WTC11 (cell line): ENCODE results near the gene CAMK2G. TPM values are rescaled to one million over a fixed set of nuclear protein-coding genes. Genes with fewer than 3 reads are reported as not detected.

ENCODE experiments used
- ATAC-seq: fragments of 200-7000 bp; cut with Tn5 transposase; 2 replicates; pipeline ENCODE4 v1.10.0; 2021; ENCODE audit warnings: mild to moderate bottlenecking, moderate library complexity
- CTCF ChIA-PET: fragments of 300-600 bp; sonication (Branson Sonifier 250); formaldehyde crosslinking; loops from one replicate; lab custom pipeline; 2021; ENCODE audit warnings: antibody characterized with exemption; lab: Charles Lee
- POLR2A ChIA-PET: fragments of 350-600 bp; sonication (Branson Sonifier 250); formaldehyde crosslinking; loops from one replicate; lab custom pipeline; 2021; ENCODE audit warnings: antibody characterized with exemption; lab: Charles Lee
- DNase-seq: peaks from one replicate; pipeline ENCODE4 v3.0.0; 2021; ENCODE audit warnings: low spot score
- H3K27ac Mint-ChIP-seq: 2 replicates; pipeline ENCODE4 v1.8.0; 2021; ENCODE audit warnings: mixed read lengths
- H3K27me3 Mint-ChIP-seq: 2 replicates; pipeline ENCODE4 v1.8.0; 2021; ENCODE audit warnings: low read depth, mild to moderate bottlenecking, moderate library complexity, mixed read lengths
- H3K36me3 Mint-ChIP-seq: 2 replicates; pipeline ENCODE4 v1.8.0; 2021; ENCODE audit warnings: mixed read lengths
- H3K4me1 Mint-ChIP-seq: 2 replicates; pipeline ENCODE4 v1.8.0; 2022; ENCODE audit warnings: mixed read lengths
- H3K4me3 Mint-ChIP-seq: 2 replicates; pipeline ENCODE4 v1.8.0; 2021; ENCODE audit warnings: mild to moderate bottlenecking, moderate library complexity, mixed read lengths
- H3K9me3 Mint-ChIP-seq: 2 replicates; pipeline ENCODE4 v1.8.0; 2021; ENCODE audit warnings: mixed read lengths
- FOXK1 ChIP-seq: sonication (generic); formaldehyde crosslinking; IDR thresholded peaks from 2 replicates; pipeline ENCODE4 v1.8.0; 2022; ENCODE audit warnings: mild to moderate bottlenecking, moderate library complexity, missing genetic modification reagents
- FOXP1 ChIP-seq: sonication (generic); formaldehyde crosslinking; IDR thresholded peaks from 2 replicates; pipeline ENCODE4 v1.8.0; 2022; ENCODE audit warnings: missing genetic modification reagents, mild to moderate bottlenecking, moderate library complexity, borderline replicate concordance
- GABPB1 ChIP-seq: sonication (generic); formaldehyde crosslinking; IDR thresholded peaks from 2 replicates; pipeline ENCODE4 v1.8.1; 2023; ENCODE audit warnings: mild to moderate bottlenecking, missing genetic modification reagents
- HMGA2 ChIP-seq: fragments of 250-450 bp; sonication (Bioruptor Pico); IDR thresholded peaks from 2 replicates; pipeline ENCODE4 v1.4.0; 2021; ENCODE audit warnings: mild to moderate bottlenecking, moderate library complexity
- NR1H2 ChIP-seq: sonication (generic); formaldehyde crosslinking; IDR thresholded peaks from 2 replicates; pipeline ENCODE4 v1.9.0; 2021; ENCODE audit warnings: mild to moderate bottlenecking, moderate library complexity, missing genetic modification reagents
- OVOL2 ChIP-seq: fragments of 250-450 bp; sonication (Bioruptor Pico); IDR thresholded peaks from 2 replicates; pipeline ENCODE4 v1.9.0; 2021; ENCODE audit warnings: mild to moderate bottlenecking, borderline replicate concordance
- SMAD3 ChIP-seq: sonication (generic); formaldehyde crosslinking; IDR thresholded peaks from 2 replicates; pipeline ENCODE4 v1.8.0; 2022; ENCODE audit warnings: missing genetic modification reagents, mild to moderate bottlenecking, borderline replicate concordance
- SMAD4 ChIP-seq: sonication (generic); formaldehyde crosslinking; IDR thresholded peaks from 2 replicates; pipeline ENCODE4 v1.8.0; 2022; ENCODE audit warnings: mild to moderate bottlenecking, missing genetic modification reagents
- SOX15 ChIP-seq: fragments of 250-450 bp; sonication (Bioruptor Pico); IDR thresholded peaks from 2 replicates; pipeline ENCODE4 v1.9.0; 2021; ENCODE audit warnings: mild to moderate bottlenecking
- SP1 ChIP-seq: sonication (generic); formaldehyde crosslinking; conservative IDR thresholded peaks from 2 replicates; pipeline ENCODE4 v1.8.1; 2022; ENCODE audit warnings: missing genetic modification reagents
- total RNA-seq: library from RNA; stranded (reverse); gene quantifications from 3 replicates; pipeline ENCODE4 v1.2.3, GENCODE V29; 2021
- TF ChIP-seq, protein P1 (sequence below): fragments of 200-600 bp; IDR thresholded peaks from 2 replicates; pipeline ENCODE4 v1.8.0; 2022; ENCODE audit warnings: antibody characterized with exemption
- TF ChIP-seq, protein P2 (sequence below): sonication (generic); formaldehyde crosslinking; IDR thresholded peaks from 2 replicates; pipeline ENCODE4 v1.8.0; 2023; ENCODE audit warnings: missing genetic modification reagents
- TF ChIP-seq, protein P3 (sequence below): sonication (generic); formaldehyde crosslinking; IDR thresholded peaks from 2 replicates; pipeline ENCODE4 v1.8.1; 2023; ENCODE audit warnings: mild to moderate bottlenecking, missing genetic modification reagents, moderate library complexity
- TF ChIP-seq, protein P4 (sequence below): sonication (generic); formaldehyde crosslinking; IDR thresholded peaks from 2 replicates; pipeline ENCODE4 v1.8.1; 2023; ENCODE audit warnings: mild to moderate bottlenecking, moderate library complexity, missing genetic modification reagents
- TF ChIP-seq, protein P5 (sequence below): sonication (generic); formaldehyde crosslinking; IDR thresholded peaks from 2 replicates; pipeline ENCODE4 v1.8.0; 2022; ENCODE audit warnings: missing genetic modification reagents
- TF ChIP-seq, protein P6 (sequence below): sonication (generic); formaldehyde crosslinking; IDR thresholded peaks from 2 replicates; pipeline ENCODE4 v1.8.1; 2022; ENCODE audit warnings: mild to moderate bottlenecking, missing genetic modification reagents, moderate library complexity, borderline replicate concordance

Gene CAMK2G
- total RNA-seq, 1 experiment from 2014 or later: 34.9 TPM

DNA sequence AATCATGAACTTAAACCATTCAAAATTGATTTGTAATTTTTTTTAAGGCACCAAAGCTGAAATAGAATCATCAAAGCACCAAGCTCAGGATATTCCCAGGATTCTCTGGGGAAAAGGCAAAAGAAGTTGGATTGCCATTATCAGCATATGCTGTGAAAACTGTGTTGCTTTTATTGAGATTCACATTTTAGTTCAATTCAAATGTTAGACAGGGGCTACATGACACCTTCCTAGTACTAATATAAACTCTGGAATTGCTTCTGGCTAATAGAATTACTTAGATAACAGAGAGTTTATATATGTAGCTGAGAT lies 58.7 kb downstream of the CAMK2G start (continued):
- TF ChIP-seq, protein P1, sequence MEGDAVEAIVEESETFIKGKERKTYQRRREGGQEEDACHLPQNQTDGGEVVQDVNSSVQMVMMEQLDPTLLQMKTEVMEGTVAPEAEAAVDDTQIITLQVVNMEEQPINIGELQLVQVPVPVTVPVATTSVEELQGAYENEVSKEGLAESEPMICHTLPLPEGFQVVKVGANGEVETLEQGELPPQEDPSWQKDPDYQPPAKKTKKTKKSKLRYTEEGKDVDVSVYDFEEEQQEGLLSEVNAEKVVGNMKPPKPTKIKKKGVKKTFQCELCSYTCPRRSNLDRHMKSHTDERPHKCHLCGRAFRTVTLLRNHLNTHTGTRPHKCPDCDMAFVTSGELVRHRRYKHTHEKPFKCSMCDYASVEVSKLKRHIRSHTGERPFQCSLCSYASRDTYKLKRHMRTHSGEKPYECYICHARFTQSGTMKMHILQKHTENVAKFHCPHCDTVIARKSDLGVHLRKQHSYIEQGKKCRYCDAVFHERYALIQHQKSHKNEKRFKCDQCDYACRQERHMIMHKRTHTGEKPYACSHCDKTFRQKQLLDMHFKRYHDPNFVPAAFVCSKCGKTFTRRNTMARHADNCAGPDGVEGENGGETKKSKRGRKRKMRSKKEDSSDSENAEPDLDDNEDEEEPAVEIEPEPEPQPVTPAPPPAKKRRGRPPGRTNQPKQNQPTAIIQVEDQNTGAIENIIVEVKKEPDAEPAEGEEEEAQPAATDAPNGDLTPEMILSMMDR: no peak

DNA sequence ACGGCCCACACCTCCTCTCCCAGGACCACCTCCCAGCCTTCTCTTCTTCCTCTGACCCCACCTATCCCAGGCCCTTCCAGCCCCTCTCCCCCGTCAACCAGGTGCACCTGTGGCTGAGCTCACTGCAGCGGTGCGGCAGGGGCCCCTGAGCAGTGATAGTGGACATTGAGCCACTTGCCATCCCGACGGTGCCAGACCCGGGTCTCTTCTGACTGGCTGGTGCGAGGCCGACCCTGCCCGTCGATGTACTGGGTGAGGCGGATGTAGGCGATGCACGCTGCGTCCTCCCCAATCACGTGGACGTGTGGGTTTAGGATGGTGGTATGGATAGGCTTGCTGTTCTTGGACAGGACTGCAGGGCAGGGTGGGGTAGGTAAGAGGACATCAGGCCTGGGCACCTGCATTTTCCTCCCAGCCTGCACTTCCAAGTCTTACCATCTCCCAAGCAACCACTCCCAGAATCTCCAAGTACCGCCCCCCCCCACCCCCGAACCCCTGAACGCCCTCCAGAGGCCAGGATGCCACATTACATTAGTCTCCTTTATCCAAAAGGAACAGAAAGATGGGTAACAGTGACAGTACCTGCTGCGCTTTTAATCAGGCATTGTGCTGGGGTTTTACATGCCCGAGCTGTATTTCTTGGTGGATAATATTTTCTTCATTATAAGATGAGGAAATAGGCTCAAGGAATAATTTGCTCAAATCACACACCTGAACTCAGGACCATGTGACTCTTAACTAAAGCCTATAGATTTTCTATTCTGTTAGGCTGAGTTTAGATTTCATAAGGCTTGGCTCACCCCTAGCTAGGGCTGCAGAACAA lies 59.2 kb downstream of the CAMK2G start:
- H3K4me3 Mint-ChIP-seq: no peak overlapping the region
- peaks cover 11% of the 10 kb centered on the region; the same call in 1 of the 2 replicates for H3K36me3 Mint-ChIP-seq
- H3K27ac Mint-ChIP-seq: no peak overlapping the region
- H3K9me3 Mint-ChIP-seq: no peaks in the 10 kb centered on the region
- ChIA-PET CTCF (interaction anchor here (0.6 to 4.0 kb wide), 3 partner anchors 11 to 65 kb away, joined by 3 to 15 read pairs (median 4); no protein-coding TSS in a partner anchor), POLR2A (no interaction called here)
- H3K4me1 Mint-ChIP-seq: peaks cover 10% of the 10 kb centered on the region
- no peaks in the 10 kb centered on the region for H3K27me3 Mint-ChIP-seq
- ATAC-seq (no peak), DNase-seq (peak; percentile 42)
- TF ChIP-seq, protein P1: peak; percentile 66
- TF ChIP-seq, protein P2, sequence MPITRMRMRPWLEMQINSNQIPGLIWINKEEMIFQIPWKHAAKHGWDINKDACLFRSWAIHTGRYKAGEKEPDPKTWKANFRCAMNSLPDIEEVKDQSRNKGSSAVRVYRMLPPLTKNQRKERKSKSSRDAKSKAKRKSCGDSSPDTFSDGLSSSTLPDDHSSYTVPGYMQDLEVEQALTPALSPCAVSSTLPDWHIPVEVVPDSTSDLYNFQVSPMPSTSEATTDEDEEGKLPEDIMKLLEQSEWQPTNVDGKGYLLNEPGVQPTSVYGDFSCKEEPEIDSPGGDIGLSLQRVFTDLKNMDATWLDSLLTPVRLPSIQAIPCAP: no peak
- TF ChIP-seq FOXK1 (CRISPR knock-in tag) (no peak), SOX15 (CRISPR knock-in tag) (no peak), FOXP1 (CRISPR knock-in tag) (peak; percentile 50; the same call in 1 of the 2 replicates), SMAD3 (no peak)
- TF ChIP-seq, protein P3, sequence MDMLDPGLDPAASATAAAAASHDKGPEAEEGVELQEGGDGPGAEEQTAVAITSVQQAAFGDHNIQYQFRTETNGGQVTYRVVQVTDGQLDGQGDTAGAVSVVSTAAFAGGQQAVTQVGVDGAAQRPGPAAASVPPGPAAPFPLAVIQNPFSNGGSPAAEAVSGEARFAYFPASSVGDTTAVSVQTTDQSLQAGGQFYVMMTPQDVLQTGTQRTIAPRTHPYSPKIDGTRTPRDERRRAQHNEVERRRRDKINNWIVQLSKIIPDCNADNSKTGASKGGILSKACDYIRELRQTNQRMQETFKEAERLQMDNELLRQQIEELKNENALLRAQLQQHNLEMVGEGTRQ (CRISPR knock-in tag): no peak
- TF ChIP-seq, protein P4, sequence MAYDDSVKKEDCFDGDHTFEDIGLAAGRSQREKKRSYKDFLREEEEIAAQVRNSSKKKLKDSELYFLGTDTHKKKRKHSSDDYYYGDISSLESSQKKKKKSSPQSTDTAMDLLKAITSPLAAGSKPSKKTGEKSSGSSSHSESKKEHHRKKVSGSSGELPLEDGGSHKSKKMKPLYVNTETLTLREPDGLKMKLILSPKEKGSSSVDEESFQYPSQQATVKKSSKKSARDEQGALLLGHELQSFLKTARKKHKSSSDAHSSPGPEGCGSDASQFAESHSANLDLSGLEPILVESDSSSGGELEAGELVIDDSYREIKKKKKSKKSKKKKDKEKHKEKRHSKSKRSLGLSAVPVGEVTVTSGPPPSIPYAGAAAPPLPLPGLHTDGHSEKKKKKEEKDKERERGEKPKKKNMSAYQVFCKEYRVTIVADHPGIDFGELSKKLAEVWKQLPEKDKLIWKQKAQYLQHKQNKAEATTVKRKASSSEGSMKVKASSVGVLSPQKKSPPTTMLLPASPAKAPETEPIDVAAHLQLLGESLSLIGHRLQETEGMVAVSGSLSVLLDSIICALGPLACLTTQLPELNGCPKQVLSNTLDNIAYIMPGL (CRISPR knock-in tag): no peak

DNA sequence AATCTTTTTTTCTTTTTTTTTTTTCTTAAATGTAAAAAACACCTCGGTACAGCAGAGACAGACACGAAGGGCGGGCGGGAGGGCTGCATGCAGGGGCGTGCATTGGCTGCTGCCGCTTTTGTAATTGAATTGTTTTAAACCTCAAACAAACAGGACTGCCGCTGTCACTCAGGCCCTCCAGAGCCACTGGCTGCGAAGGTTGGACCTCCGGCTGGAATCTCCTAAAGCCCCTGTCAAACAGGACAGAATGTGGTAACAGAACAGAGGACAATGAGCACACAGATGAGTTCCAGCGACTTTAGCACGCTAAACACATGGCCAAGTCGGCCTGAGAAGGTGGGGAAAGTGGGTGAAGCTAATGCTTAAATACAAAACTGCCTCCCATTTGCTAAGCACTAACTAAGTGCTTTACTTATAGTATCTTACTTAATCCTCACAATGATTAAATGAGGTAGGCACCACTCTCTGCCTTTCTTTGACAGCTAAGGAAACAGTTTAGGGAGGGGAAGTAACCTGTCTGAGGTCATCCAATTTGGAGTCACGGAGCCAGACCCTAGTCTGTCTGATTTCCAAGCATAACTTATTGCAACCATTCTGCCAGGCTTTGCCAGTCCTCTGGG lies 60.0 kb downstream of the CAMK2G start:
- Mint-ChIP-seq H3K4me1 (peaks cover 10% of the 10 kb centered on the region), H3K9me3 (no peaks in the 10 kb centered on the region), H3K27me3 (no peaks in the 10 kb centered on the region), H3K4me3 (no peak overlapping the region), H3K27ac (no peak overlapping the region), H3K36me3 (peaks cover 11% of the 10 kb centered on the region; the same call in 1 of the 2 replicates)
- ATAC-seq (no peak), DNase-seq (no peak)
- POLR2A ChIA-PET: no interaction called here
- CTCF ChIA-PET: interaction anchor here (0.9 to 4.0 kb wide), 2 partner anchors 12 to 65 kb away, joined by 4 to 15 read pairs; no protein-coding TSS in a partner anchor
- TF ChIP-seq, protein P2: no peak
- TF ChIP-seq SP1 (no peak), OVOL2 (no peak), NR1H2 (CRISPR knock-in tag) (no peak), HMGA2 (CRISPR knock-in tag) (no peak), SMAD4 (CRISPR knock-in tag) (no peak), GABPB1 (CRISPR knock-in tag) (no peak)
- TF ChIP-seq, protein P5, sequence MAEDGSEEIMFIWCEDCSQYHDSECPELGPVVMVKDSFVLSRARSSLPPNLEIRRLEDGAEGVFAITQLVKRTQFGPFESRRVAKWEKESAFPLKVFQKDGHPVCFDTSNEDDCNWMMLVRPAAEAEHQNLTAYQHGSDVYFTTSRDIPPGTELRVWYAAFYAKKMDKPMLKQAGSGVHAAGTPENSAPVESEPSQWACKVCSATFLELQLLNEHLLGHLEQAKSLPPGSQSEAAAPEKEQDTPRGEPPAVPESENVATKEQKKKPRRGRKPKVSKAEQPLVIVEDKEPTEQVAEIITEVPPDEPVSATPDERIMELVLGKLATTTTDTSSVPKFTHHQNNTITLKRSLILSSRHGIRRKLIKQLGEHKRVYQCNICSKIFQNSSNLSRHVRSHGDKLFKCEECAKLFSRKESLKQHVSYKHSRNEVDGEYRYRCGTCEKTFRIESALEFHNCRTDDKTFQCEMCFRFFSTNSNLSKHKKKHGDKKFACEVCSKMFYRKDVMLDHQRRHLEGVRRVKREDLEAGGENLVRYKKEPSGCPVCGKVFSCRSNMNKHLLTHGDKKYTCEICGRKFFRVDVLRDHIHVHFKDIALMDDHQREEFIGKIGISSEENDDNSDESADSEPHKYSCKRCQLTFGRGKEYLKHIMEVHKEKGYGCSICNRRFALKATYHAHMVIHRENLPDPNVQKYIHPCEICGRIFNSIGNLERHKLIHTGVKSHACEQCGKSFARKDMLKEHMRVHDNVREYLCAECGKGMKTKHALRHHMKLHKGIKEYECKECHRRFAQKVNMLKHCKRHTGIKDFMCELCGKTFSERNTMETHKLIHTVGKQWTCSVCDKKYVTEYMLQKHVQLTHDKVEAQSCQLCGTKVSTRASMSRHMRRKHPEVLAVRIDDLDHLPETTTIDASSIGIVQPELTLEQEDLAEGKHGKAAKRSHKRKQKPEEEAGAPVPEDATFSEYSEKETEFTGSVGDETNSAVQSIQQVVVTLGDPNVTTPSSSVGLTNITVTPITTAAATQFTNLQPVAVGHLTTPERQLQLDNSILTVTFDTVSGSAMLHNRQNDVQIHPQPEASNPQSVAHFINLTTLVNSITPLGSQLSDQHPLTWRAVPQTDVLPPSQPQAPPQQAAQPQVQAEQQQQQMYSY: no peak
- TF ChIP-seq, protein P6, sequence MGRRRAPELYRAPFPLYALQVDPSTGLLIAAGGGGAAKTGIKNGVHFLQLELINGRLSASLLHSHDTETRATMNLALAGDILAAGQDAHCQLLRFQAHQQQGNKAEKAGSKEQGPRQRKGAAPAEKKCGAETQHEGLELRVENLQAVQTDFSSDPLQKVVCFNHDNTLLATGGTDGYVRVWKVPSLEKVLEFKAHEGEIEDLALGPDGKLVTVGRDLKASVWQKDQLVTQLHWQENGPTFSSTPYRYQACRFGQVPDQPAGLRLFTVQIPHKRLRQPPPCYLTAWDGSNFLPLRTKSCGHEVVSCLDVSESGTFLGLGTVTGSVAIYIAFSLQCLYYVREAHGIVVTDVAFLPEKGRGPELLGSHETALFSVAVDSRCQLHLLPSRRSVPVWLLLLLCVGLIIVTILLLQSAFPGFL (CRISPR knock-in tag): no peak
